Erythroblast (primary cell): ENCODE measurements around the gene TMEM108.

Experiments
- GATA1 ChIP-seq: IDR thresholded peaks from 2 replicates; pipeline ENCODE4 v1.6.1; 2011; ENCODE audit warnings: low read depth, mild to moderate bottlenecking, control low read depth, low read length, moderate library complexity
- POLR2A ChIP-seq: IDR thresholded peaks from 2 replicates; pipeline ENCODE4 v1.6.1; 2011; ENCODE audit warnings: mild to moderate bottlenecking, low read length

- no peak for TF ChIP-seq POLR2A
- no peak for TF ChIP-seq GATA1
Observed at GRCh38 chr3:133269393-133269792, 231.2 kb downstream of the TMEM108 start.
